Activated effector memory CD4-positive, alpha-beta T cell treated with anti-CD3 and anti-CD28 coated beads, Interleukin-2, amount 50 U/mL, for 16 hours (primary cell): Measurements from ENCODE around the gene PPM1N.

Experiments used
- DNase-seq: peaks from one replicate; pipeline ENCODE4 v3.0.0-alpha.2; 2020

The PPM1N gene

DNA sequence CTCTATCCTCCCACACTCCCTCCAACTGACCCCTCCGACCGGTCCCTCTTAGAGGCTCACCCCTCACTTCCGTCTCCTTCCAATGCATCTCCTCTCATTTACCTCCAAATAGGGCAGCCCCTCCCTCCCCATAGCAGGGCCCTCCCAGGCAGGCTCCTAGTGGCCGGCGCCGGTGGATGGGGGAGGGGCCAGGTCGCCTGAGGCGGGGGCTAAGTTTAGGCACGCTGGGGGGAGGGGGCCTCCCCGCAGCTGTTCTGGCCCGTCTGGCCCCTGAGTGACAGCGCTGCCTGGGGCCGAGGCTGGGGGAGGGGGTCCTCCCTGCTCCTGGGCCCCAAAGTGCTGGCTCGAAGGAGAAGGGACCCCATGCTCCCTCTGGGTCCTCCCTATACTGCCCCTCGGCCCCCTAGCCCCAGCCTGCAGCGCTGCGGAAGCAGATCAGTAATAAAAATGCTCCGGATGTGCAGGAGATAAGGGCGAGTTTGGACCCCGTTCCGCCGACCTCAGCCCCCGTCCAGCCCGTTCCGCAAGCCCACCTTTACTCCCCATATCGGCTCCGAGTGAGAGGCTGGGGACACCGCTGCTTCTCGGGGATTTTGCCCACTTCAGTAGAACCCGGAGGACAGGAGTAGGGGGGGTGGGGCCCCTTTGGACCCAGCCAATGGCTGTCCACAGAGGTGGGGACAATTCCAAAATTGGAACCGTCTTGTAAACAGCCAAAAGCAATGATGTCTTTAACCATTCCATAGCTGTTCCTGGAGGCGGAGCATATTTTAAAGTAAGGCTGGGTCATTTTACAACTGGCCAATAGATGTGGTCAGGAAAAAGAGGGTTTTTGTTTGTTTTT, 5.4 kb upstream of the PPM1N start:
- DNase-seq, result no peak

DNA sequence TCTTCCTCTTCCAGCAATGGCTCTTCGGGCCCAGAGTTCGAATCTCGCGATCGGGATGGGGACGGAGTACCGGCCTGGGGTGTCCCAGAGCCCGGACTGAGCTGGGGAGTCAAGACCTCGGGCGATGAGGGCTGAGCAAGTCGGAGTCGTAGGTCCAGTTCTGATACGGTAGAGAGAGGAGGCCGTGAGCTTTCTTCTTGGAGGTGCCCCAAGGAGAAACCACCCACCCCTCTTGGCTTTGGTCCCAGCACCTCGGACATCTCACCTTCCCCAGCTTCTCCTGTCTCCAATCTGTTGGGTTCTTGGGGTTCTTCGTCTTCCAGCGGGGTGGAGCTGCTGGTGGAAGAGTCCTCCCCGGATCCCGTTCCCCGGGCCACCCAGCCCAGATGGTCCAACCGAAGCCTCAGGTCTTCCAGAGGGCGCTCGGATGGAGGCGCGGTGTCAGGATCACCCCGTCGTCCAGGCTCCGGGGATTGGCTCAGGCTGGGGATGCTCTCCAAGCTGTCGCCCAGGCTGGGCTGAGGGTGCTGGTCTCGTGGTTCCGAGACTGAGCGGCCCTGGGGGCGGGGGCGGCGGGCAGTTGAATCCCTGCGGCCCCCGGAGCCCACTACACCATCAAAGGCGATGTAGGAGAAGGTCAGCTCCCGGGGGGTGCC, 3.9 kb upstream of the PPM1N start:
- no peak for DNase-seq

DNA sequence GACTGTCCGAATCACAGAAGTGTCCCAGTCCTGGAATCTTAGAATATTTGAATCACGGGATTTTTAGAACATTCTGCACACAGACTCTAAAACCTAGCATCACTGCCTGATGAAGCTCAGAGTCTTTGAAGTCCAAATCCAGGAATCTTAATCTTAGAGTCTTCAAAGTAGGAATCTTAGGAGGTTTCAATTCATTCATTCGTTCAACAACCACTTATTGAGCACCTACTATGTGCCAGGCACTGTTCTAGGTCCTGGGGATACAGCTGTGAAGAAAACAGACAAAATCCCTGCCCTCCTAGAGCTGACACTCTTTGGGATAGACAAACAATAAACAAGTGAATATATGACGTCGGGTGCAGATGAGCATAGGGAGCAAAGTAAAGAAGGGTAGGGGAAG, 3.1 kb upstream of the PPM1N start:
- no peak for DNase-seq

DNA sequence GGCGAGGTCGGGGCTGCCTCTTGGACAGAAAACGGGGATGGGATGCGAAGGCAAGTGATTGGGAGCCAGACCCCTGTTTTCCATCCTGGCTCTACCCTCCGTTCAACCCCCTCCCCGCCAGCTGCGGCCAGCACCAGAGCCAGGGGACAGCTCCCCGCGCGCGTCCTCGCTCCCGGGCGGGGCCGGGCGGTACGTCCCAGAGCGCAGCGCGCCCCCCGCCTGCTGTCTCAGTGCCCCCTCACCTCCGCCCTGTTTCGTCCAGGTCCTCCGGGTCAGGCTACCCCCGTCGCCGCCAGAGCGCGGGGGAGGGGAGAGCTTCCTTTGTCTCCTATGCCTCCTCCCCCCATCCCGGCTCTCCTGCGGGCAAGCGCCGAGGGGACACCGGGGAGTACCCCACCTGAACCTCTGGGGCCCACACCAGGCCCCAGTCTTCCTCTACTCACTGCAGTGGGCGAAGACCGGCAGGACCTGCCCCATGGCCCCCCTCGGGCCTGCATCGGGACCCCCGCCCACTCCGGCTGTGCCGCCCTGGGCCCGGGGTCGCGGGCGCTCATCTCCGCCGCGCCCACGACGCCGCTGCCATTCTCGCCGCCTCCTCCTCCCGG, 1.8 kb upstream of the PPM1N start:
- DNase-seq, result peak; percentile 78

DNA sequence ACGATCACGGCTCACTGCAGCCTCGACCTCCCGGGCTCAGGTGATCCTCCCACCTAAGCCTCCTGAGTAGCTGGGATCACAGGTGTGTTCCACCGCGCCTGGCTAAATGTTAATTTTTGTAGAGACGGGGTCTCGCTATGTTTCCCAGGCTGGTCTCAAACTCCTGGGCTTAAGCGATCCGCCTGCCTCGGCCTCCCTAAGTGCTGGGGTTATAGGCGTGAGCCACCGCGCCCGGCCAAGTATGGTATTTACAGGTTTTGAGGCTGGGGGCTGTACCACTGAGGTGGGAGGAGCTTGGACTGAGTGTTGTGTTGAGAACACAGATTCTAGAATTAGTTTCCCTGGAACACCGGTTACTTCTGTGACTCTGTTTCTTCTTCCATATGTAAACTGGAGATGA, 452 bp upstream of the PPM1N start:
- no peak for DNase-seq

DNA sequence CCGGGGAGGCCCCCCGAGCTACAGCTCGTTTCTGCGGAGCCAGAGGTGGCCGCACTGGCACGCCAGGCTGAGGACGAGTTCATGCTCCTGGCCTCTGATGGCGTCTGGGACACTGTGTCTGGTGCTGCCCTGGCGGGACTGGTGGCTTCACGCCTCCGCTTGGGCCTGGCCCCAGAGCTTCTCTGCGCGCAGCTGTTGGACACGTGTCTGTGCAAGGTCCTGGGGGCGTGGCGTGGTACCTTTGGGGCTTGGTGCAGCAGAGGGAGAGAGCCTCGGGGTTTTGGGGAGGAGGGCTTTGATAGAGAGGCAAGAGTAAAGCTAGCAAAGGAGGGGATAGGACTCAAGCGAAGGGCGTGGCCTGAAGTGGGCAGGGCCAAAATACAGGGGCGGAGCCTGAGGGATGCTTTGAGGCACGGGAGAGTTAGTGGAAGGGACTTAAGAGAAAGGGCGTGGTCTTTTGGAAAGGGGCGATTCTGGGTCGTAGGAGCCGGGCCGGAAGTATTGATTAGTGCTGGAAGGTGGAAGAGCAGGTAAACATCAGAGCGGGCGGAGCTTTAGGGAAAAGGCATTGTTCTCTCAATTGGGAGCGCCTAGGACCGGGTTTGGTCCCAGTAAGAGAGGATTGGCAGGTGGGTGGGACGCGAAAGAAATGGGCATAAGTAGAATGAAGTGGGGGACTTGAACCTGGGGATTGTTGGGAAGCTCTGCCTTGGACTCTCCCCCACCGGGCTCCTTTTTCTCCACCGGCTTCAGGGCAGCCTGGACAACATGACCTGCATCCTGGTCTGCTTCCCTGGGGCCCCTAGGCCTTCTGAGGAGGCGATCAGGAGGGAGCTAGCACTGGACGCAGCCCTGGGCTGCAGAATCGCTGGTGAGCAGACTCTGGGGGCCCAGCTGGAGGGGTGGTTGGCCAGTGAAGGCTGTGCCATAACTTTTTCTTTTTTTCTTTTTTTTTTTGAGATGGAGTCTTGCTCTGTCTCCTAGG, 1.2 kb downstream of the PPM1N start:
- peak; percentile 86 for DNase-seq

DNA sequence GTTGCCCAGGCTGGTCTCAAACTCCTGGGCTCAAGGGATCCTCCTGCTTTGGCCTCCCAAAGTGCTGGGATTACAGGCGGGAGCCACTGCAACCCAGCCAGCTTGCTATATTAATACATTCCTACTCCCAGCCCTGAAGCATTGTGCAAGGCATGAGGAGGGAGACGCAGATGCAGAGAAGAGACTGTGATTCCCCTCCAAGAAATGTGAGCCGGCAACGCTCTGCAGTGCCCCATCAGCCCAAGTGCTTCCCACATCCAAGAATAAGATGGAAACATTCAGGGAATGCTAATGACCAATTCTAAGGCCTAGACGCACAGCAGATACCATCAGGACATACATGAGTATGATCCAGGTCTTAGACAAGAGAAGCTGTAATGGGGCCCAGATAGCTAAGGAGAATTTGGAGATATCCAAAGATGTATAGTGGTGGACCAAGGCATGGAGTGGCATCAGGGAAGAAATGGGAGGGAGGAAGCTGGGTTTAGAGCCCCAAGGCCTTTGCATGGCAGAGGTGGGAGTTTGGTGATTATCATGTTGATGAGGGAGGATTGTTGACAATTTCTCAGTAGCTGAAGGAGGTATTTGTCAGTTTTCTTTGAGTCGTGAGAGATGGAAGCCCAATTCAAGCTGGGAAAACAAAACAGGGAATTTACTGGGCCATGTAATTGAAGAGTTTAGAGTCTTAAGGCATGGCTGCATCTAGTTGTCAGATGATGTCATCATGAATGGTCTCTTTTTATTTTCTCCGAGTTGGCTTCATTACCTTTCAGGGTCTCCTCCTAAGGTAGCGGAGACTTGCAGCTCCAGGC, 2.9 kb downstream of the PPM1N start:
- DNase-seq, result no peak

DNA sequence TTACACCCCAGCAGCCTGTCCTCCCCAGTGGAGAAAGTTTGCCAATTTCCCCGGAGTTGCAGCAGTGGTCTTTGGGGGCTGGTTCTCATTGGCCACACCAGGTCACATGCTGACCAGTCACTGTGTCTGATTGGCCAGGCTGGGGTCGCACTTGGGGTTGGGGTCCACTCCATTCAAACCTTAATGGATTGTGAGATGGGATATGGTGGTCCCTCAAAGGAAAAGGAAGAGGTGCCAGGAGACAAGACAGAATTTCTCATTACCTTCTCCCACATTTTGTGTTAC, 3.4 kb downstream of the PPM1N start:
- DNase-seq, result no peak

DNA sequence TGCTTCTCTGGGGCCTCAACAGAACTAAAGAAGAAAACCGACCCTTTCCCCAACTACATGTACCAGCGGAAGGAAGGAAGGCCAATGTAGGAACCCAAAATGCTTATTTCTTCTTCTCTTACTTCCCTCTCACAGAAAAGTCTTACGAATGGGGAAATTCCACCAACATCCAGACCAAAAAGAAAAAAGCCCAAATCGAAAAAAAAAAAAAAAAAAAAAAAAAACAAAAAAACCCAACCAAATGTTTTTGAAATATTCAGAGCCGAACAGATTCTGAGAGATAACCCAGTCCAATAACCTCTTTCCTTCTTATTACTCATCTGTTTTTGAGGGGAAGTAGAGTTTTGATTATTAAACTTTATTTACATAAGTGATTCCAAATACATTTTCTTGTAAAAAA, 3.9 kb downstream of the PPM1N start:
- no peak for DNase-seq

DNA sequence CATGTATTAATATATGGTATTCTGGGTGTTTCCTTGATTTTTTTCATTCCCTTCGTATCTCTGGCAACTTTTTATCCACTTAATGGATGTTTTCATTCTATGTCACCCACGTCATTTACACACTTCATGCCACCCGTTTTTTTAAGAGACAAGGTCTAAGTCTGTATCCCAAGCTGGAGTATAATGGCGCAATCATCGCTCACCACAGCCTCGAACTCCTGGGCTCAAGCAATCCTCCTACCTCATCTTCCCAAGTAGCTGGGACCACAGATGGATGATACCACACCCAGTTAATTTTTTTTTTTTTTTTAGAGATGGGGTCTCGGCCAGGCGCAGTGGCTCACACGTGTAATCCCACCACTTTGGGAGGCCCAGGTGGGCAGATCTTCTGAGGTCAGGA, 5.7 kb downstream of the PPM1N start:
- no peak for DNase-seq

DNA sequence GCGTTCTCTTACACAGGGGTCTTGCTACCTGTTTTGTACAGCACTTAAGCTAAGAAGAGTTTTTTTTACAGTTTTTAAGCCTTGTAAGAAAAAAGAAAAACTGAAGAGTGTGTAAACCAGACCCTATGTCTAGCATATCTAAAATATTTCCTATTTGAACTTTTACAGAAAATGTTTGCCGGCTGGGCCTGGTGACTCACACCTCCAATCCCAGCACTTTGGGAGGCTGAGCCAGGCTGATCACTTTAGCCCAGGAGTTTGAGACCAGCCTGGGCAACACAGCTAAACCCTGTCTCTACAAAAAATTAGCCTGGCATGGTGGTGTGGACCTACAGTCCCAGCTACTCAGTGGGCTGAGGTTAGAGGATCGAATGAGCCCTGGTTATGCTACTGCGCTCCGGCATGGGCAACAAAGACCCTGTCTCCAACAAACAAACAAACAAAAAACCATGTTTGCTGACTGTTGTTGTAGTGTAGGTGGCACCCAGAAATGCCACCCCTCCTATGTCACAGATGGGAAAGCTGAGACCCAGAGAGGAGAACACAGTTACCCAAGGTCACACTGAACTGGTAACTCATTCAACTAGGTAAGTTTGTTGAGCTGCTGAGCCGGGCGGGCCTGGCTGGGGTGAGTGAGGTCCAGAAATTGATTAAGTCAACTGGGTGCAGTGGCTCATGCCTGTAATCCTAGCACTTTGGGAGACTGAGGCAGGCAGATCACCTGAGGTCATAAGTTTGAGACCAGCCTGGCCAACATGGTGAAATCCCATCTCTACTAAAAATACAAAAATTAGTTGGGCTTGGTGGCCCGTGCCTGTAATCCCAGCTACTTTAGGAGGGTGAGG, 7.1 kb downstream of the PPM1N start:
- DNase-seq, result no peak

DNA sequence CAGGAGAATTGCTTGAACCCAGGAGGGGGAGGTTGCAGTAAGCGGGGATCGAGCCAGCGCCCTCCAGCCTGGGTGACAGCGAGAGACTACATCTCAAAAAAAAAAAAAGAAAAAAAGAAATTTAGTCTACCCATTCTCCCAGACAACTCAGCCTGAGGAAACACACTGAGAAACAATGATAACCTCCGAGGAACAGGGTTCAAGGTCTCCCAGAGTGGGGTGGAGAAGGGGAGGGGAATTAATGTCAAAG, 7.7 kb downstream of the PPM1N start:
- DNase-seq, result no peak

DNA sequence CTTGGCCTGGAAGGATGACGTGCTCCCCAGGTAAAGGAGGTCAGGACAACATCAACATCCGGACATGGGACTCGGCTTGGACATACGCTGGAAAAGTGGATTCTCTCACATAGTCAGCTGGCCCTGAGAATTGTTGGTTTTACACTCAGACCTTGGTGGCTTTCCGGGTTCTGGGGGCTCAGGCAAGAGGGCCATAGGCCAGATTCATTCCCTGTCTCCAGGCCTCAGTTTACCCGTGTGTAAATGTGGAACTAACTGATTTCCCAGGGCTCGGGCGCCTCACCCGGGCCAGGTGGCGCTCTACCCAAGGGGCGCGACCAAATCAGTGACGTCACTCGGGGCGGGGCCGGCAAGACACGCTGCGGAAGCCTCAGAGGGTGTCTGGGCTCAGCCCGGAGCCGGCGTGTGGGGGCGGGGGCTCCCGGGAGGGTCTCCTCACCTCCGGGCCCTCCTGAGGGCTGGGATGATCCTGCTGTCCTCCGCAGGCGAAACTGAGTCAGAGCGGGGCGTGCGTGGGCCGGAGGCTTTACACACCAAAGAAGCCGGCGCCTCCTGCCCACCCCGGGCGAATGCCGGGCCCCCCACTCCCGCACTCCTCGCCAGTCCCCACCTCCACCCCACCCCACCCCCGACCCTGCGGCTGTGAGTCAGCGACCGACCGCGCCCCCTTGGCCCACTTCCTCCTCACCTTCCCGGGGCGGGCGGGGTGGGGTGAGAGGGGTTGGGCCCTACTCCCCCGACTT, 8.2 kb downstream of the PPM1N start:
- peak; percentile 99 for DNase-seq

DNA sequence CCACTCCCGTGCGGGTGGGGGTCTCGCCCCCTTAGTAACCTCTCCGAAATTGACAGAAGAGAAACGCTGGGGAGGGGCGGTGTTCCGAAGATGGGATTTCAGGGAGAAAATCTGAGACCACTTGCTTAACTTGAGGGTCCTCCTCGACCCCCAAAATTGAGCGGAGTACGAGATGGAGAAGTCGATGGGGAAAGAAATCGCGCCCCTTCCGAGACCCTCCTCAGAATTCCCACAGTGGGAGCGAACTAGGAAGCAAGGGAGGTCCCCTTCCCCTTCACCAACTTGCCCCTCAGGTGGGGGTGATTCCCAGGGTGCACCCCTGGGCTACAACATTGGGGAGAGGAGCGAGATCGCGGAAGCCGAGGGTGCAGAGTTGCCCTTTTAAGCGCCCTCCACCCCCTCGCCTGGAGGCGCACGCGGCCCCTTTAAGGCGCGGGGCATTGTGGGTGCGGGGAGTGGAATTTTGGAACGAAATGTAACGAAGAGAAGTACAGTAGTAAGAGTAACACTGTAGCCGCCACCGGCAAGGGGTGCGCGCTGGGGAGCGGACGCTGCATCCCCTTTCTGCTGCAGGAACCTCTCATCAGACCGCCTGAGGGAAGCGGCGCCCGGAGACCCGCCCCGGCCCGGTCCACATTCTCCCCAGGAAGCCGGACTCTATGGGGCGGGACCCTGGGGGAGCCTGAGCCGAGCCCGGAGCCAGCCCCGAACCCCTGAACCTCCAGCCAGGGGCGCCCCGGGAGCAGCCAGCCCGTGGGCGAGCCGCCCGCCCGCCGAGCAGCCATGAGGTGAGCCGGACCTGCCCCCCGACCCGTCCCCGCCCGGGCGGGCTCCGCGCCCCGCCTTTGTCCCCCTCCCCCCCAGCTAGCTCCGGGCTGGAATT, 9.0 kb downstream of the PPM1N start, which contains the start of gene VASP:
Gene VASP, plus strand, starts transcription at position 491 of the 883 bp plus-strand sequence. Its CDS starts 293 bp downstream, at position 784.
- DNase-seq, result peak; percentile 98

DNA sequence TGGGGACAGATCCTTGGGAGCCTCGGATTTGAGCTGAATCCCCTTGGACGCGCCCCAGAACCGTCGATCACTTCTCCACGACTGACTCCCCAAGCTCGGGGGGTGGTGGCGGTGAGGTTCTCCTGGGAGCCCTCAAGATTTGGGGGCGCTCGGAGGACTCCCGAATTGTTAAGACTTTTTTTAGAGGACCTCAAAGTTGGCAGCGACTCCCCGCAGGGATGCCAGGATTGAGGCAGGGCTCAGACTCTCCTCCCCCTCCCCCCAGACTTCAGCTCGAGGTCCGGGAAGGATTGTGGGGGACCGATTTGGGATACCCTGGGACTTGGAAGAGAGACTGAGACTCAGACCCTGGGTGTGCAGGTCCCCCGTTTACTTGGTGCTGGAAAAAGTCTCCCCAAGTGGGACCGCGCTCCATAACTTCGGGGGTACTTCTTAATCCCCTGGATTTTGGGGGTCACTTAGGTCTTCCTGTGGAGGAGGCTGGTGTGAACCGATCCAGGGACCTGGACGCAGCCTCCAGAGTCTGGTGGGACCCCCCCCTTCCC, 9.7 kb downstream of the PPM1N start:
- no peak for DNase-seq

DNA sequence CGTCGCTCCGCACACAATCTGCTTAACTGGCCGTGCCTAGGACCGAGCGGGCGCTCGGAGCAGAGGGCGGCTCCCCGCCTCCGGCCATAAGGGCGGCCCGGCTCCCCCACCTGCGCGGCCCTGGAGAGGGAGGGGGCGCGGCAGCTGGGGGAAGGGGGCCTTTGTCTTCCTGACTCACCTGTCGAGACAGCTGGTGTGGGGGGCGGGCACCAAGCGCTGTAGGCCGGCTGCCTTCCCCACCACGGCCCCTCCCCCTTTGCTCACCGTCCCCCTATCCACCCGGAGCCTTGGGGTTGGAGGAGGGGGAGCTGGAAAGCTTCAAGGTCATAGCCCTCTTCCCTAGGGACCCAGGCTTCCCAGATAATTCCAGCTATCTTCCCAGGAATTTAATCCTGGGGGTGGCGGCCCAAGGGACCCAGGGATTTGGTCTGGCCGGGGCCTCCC, 10.2 kb downstream of the PPM1N start:
- DNase-seq, result peak; percentile 81

DNA sequence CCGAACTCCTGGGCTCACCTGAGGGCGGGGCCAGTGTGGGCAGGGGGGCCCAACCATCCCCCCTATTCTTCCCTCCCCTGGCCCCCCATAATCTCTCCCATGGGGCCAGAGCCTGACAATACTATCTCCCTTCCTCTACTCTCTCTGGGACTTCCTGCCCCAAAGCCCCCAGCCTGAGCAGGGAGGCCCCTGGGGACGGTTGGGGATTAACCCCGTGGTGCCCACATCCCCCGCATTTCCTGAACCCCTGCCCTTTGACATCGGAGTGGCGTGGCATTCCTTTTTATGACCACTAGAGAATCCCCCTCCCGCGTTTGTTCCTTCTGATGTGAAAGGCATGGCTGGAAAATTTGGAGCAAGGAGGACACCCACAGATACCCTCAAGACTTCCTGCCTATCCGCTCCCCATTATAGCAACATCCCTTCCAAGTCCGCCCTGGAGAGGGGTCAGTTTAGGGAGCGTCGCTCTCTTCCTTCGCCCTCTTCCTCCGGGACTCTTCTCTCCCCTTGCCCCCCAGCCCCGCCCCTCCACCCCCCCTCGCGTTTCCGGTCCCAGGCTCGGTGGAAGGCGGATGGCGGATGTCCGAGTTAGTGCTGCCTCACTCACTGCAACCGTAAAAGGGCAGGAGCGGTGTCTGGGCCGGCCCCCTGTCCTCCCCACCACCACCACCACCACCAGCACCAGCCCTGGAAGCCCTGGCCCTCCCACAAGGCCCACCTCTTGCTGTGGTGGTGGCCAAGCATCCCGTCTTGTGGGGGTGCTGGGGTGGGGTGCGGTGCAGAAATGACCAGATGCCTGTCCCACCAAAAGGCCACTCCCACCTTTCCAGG, 10.8 kb downstream of the PPM1N start:
- peak; percentile 79 for DNase-seq

DNA sequence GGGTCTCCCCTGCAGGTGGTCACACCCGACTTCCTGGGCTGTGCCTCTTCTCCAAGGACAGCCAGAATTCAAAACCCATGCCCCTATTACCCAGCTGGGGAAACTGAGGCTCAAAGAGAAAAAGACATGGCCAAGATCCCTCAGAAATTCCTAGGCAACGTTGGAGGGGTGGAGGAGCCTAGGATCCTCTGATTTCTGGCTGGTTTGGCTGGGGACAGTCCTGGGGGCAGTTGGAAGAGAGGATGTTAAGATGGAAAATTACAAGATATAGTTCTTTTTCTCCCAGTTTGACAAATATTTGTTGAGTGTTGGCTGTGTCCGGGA, 11.4 kb downstream of the PPM1N start:
- no peak for DNase-seq
